ENCODE data around the gene DLG1. TPM values are rescaled to one million over a fixed set of nuclear protein-coding genes. Genes with fewer than 3 reads are reported as not detected.

DLG1 gene
- total RNA-seq, 6 donors from 2014 or later = 49.3 to 102 (median 63.2) TPM

GRCh38 chr3:197266331-197266730 is 32.1 kb downstream of the DLG1 start:
- no peak for DNase-seq
- Histone ChIP-seq H3K27ac (no peak overlapping the region), H3K4me1 (no peaks in the 10 kb centered on the region), H3K36me3 (peaks cover 0 to 7% (median 0%) of the 10 kb centered on the region in 4 donors), H3K4me3 (no peak overlapping the region), H3K27me3 (no peaks in the 10 kb centered on the region), H3K9me3 (no peaks in the 10 kb centered on the region)
- no peak for ATAC-seq (ENCODE audit: low FRiP score in 2 of 2)
- TF ChIP-seq EP300 (IDR thresholded peaks at IDR 0.05) = no peak
- TF ChIP-seq, protein P1, sequence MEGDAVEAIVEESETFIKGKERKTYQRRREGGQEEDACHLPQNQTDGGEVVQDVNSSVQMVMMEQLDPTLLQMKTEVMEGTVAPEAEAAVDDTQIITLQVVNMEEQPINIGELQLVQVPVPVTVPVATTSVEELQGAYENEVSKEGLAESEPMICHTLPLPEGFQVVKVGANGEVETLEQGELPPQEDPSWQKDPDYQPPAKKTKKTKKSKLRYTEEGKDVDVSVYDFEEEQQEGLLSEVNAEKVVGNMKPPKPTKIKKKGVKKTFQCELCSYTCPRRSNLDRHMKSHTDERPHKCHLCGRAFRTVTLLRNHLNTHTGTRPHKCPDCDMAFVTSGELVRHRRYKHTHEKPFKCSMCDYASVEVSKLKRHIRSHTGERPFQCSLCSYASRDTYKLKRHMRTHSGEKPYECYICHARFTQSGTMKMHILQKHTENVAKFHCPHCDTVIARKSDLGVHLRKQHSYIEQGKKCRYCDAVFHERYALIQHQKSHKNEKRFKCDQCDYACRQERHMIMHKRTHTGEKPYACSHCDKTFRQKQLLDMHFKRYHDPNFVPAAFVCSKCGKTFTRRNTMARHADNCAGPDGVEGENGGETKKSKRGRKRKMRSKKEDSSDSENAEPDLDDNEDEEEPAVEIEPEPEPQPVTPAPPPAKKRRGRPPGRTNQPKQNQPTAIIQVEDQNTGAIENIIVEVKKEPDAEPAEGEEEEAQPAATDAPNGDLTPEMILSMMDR (IDR thresholded peaks at IDR 0.05) = no peak
- TF ChIP-seq POLR2AphosphoS5 (IDR thresholded peaks at IDR 0.05) = no peak
- no peak for TF ChIP-seq POLR2A (IDR thresholded peaks at IDR 0.05)
- 96 to 99% methylated on average over 4 of the region's 4 CpGs for WGBS, 2 donors

DNA sequence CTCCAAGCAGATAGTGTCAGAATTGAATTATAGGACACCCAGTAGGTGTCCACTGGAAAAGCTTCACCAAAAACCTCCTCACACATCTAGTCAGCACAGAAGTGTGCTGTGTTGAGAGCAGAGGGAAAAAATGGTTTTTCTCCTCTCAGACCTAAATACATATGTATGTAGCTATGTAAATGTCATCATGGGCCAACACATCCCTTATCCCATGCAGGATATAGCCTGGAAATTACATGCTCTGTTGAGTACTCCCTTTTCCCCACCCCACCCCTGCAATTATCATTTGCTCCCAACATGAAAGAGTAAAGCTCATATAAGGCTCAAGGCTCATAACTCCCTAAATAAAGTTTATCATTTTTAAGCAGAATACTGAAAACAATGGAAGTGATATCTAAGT is 35.7 kb downstream of the DLG1 start:
- Histone ChIP-seq H3K27ac (no peak overlapping the region), H3K9me3 (no peaks in the 10 kb centered on the region), H3K4me3 (no peak overlapping the region), H3K4me1 (peaks cover 0 to 3% (median 2%) of the 10 kb centered on the region in 4 donors), H3K27me3 (no peaks in the 10 kb centered on the region), H3K36me3 (peaks cover 0 to 7% (median 0%) of the 10 kb centered on the region in 4 donors)
- ATAC-seq (ENCODE audit: low FRiP score in 2 of 2) (no peak), DNase-seq (no peak)
- no peak for TF ChIP-seq EP300 (IDR thresholded peaks at IDR 0.05)
- no peak for TF ChIP-seq POLR2AphosphoS5 (IDR thresholded peaks at IDR 0.05)
- TF ChIP-seq, protein P1 (IDR thresholded peaks at IDR 0.05) = no peak
- TF ChIP-seq POLR2A (IDR thresholded peaks at IDR 0.05) = no peak

DNA sequence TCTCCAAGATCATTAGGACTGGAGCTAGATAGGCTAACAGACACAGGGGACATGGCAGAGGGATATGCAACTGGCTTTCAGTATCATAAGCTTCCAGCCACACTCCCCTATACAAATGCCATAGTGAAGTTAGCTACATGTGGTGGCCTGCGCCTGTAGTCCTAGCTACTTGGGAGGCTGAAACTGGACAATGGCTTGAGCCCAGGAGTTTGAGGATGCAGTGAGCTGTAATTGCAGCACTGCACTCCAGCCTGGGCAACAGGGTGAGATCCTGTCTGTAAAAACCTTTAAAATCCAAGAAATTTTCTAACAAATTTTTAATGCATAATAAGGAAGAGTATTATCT is 37.3 kb downstream of the DLG1 start:
- no peaks in the 10 kb centered on the region for H3K9me3 ChIP-seq
- no peak overlapping the region for H3K27ac ChIP-seq
- TF ChIP-seq, protein P1 (IDR thresholded peaks at IDR 0.05) = no peak
- no peak for TF ChIP-seq POLR2AphosphoS5 (IDR thresholded peaks at IDR 0.05)
- no peak for TF ChIP-seq POLR2A (IDR thresholded peaks at IDR 0.05)
- no peak for TF ChIP-seq EP300 (IDR thresholded peaks at IDR 0.05)

GRCh38 chr3:197260491-197261163 is 37.8 kb downstream of the DLG1 start:
- 67 to 71% methylated on average over 4 of the region's 4 CpGs for WGBS, 2 donors
- Histone ChIP-seq H3K36me3 (peaks cover 0 to 7% (median 0%) of the 10 kb centered on the region in 4 donors), H3K4me3 (no peak overlapping the region), H3K4me1 (peaks cover 0 to 6% (median 2%) of the 10 kb centered on the region in 4 donors), H3K27ac (no peak overlapping the region), H3K27me3 (no peaks in the 10 kb centered on the region), H3K9me3 (no peaks in the 10 kb centered on the region)
- TF ChIP-seq, protein P1 (IDR thresholded peaks at IDR 0.05) = no peak
- TF ChIP-seq POLR2A (IDR thresholded peaks at IDR 0.05) = no peak
- TF ChIP-seq EP300 (IDR thresholded peaks at IDR 0.05) = no peak
- TF ChIP-seq POLR2AphosphoS5 (IDR thresholded peaks at IDR 0.05) = no peak
- ATAC-seq (ENCODE audit: low FRiP score in 2 of 2) (no peak), DNase-seq (no peak)

More for the DNA sequence above, 37.3 kb downstream of the DLG1 start:
- DNase-seq = no peak
- no peaks in the 10 kb centered on the region for H3K27me3 ChIP-seq
- WGBS, 2 donors = 100% methylated on average over 1 of the region's 1 CpG
- no peak overlapping the region for H3K4me3 ChIP-seq
- H3K36me3 ChIP-seq = peaks cover 0 to 7% (median 0%) of the 10 kb centered on the region in 4 donors
- peaks cover 0 to 6% (median 2%) of the 10 kb centered on the region in 4 donors for H3K4me1 ChIP-seq
- ATAC-seq (ENCODE audit: low FRiP score in 2 of 2) = no peak

GRCh38 chr3:197259096-197259495 is 39.3 kb downstream of the DLG1 start:
- no peaks in the 10 kb centered on the region for H3K27me3 ChIP-seq
- ATAC-seq (ENCODE audit: low FRiP score in 2 of 2) (no peak), DNase-seq (no peak)
- peaks cover 0 to 7% (median 0%) of the 10 kb centered on the region in 4 donors for H3K36me3 ChIP-seq
- no peak overlapping the region for H3K27ac ChIP-seq
- WGBS, 2 donors = 71 to 77% methylated on average over 2 of the region's 2 CpGs
- no peaks in the 10 kb centered on the region for H3K9me3 ChIP-seq
- peaks cover 0 to 6% (median 2%) of the 10 kb centered on the region in 4 donors for H3K4me1 ChIP-seq
- H3K4me3 ChIP-seq = no peak overlapping the region
- no peak for TF ChIP-seq POLR2A (IDR thresholded peaks at IDR 0.05)
- TF ChIP-seq POLR2AphosphoS5 (IDR thresholded peaks at IDR 0.05) = no peak
- TF ChIP-seq EP300 (IDR thresholded peaks at IDR 0.05) = no peak
- TF ChIP-seq, protein P1 (IDR thresholded peaks at IDR 0.05) = no peak
